ENCODE results near the gene ULK3.

DNA sequence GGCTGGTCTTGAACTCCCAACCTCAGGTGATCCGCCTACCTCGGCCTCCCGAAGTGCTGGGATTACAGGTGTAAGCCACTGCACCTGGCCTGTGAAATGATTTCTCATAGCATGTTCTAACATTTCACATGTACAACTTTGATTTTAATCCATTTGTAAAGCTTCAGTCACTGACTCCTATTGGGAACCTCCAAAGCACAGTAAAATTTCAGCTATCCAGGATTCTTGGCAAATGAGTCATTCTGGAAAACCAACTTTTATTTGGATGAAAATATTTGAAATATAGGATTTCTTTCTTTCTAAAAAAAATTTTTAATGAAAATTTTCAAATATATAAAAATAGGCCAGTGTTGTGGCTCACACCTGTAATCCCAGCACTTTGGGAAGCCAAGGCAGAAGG, 33.0 kb downstream of the ULK3 start:
- TF ChIP-seq, protein P1, sequence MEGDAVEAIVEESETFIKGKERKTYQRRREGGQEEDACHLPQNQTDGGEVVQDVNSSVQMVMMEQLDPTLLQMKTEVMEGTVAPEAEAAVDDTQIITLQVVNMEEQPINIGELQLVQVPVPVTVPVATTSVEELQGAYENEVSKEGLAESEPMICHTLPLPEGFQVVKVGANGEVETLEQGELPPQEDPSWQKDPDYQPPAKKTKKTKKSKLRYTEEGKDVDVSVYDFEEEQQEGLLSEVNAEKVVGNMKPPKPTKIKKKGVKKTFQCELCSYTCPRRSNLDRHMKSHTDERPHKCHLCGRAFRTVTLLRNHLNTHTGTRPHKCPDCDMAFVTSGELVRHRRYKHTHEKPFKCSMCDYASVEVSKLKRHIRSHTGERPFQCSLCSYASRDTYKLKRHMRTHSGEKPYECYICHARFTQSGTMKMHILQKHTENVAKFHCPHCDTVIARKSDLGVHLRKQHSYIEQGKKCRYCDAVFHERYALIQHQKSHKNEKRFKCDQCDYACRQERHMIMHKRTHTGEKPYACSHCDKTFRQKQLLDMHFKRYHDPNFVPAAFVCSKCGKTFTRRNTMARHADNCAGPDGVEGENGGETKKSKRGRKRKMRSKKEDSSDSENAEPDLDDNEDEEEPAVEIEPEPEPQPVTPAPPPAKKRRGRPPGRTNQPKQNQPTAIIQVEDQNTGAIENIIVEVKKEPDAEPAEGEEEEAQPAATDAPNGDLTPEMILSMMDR (IDR thresholded peaks at IDR 0.05) = no peak
- TF ChIP-seq NPAS2 (CRISPR knock-in tag; IDR thresholded peaks at IDR 0.05; ENCODE audit: borderline replicate concordance) = no peak
